Measurements from ENCODE around the gene ANTXRL. TPM values are rescaled to one million over a fixed set of nuclear protein-coding genes. Genes with fewer than 3 reads are reported as not detected.
"Not testable (repeated sequence)": the region's sequence is repeated elsewhere in the genome, so short reads cannot be mapped to it uniquely, and the experiment has no call there.

ANTXRL gene
- total and polyA plus RNA-seq, 7 donors: 0.06 TPM; not detected in 6

DNA sequence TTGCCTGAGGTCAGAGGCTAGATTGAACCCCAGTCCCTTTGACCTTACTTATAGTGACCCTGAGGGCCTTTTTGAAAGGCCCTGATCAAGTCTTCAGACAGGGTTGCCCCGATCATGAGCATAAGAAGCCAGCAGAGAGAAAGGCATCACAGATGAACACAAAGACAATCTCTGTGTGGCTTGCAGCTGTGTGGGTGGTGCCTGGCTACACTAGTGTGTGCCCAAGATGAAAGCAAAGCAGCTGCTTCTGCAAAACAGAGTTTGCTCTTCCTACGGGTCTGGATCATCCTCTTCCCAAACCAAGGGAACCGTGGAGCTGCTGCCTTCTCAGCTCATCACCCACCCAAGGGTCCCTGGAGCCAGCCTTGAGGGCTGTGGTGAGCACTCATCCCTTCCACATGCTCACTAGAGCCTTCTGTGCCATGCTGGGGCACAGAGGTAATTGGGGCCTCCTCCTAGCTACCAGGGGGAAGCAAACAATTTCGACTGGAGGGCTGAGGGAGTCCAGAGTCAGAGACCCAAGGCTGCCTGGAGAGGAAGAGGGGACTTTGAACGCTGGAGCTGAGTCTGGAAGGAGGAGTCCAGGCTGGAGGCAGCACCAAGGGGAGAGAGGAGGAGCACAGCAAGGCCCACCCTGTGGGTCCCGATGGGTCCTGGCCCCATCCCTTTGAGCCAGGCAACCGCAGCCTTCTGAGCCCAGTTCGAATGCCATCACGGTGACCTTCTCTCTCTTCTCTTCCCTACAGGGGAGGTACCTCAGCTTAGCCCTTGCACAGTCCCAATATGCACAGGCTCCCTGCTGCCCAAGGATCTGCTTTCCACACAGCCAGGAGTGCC lies 42.3 kb downstream of the ANTXRL start:
- Histone ChIP-seq H3K27ac (no peak overlapping the region), H3K27me3 (ENCODE audit: insufficient read depth in 3 of 3, low read length in 2 of 3) (no peaks in the 10 kb centered on the region), H3K36me3 (ENCODE audit: insufficient read depth in 1 of 2, low read depth in 1 of 2) (no peaks in the 10 kb centered on the region), H3K9me3 (no peaks in the 10 kb centered on the region), H3K4me3 (no peak overlapping the region), H3K4me1 (no peaks in the 10 kb centered on the region)
- TF ChIP-seq, protein P1, sequence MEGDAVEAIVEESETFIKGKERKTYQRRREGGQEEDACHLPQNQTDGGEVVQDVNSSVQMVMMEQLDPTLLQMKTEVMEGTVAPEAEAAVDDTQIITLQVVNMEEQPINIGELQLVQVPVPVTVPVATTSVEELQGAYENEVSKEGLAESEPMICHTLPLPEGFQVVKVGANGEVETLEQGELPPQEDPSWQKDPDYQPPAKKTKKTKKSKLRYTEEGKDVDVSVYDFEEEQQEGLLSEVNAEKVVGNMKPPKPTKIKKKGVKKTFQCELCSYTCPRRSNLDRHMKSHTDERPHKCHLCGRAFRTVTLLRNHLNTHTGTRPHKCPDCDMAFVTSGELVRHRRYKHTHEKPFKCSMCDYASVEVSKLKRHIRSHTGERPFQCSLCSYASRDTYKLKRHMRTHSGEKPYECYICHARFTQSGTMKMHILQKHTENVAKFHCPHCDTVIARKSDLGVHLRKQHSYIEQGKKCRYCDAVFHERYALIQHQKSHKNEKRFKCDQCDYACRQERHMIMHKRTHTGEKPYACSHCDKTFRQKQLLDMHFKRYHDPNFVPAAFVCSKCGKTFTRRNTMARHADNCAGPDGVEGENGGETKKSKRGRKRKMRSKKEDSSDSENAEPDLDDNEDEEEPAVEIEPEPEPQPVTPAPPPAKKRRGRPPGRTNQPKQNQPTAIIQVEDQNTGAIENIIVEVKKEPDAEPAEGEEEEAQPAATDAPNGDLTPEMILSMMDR (IDR thresholded peaks at IDR 0.05): no peak
- no peak for ATAC-seq
- intact Hi-C loops (cut with DNase I): loop anchor here in 1 of 2 donors (10.0 kb wide), 1 partner anchor 104 kb away; no protein-coding TSS in a partner anchor
- 48 to 68% (median 48%) methylated on average over 9 of the region's 9 CpGs for WGBS, 3 donors
- no peak for DNase-seq

DNA sequence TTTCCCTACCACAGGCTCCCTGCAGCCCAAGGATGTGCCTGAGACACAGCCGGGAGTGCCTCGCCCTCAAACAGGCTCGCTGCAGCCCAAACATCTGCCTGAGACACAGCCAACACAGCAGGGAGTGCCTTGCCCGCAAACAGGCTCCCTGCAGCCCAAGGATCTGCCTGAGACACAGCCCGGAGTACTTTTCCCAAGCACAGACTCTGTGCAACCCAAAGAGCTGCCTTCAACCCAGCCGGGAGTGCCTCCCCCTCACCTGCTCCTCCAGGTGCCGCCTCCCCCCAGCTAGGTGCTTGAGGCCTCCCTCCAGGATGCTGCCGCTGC lies 42.9 kb downstream of the ANTXRL start:
- no peak overlapping the region for H3K27ac ChIP-seq
- intact Hi-C loops (cut with DNase I): loop anchor here in 1 of 2 donors (10.0 kb wide), 1 partner anchor 105 kb away; no protein-coding TSS in a partner anchor
- H3K36me3 ChIP-seq (ENCODE audit: insufficient read depth in 1 of 2, low read depth in 1 of 2): no peaks in the 10 kb centered on the region
- H3K9me3 ChIP-seq: no peaks in the 10 kb centered on the region
- H3K4me3 ChIP-seq: no peak overlapping the region
- DNase-seq: no peak
- 47 to 66% (median 54%) methylated on average over 6 to 8 of the region's 8 CpGs for WGBS, 3 donors
- no peaks in the 10 kb centered on the region for H3K27me3 ChIP-seq (ENCODE audit: insufficient read depth in 3 of 3, low read length in 2 of 3)
- H3K4me1 ChIP-seq: no peaks in the 10 kb centered on the region
- ATAC-seq: no peak
- TF ChIP-seq, protein P1 (IDR thresholded peaks at IDR 0.05): no peak

DNA sequence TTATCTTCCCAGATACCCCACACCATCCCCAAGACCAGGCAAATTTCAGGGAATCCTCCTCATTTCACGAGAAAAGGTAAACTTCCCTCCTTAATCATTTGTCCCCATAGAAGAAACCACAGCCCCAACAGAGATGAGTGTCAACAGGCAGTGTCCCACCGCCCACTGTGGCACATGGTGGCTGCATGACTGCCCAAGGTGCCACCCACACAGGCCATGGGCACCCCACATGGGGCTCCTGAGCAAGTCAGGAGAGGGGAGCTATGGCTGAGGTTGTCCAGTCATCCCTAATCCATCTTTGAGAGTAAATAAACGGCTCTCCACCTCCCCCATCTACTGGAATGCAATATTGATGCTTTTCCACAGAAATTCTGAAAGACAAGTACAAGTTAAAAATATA lies 44.1 kb downstream of the ANTXRL start:
- Histone ChIP-seq H3K4me1 (no peaks in the 10 kb centered on the region), H3K36me3 (ENCODE audit: insufficient read depth in 1 of 2, low read depth in 1 of 2) (no peaks in the 10 kb centered on the region), H3K27ac (no peak overlapping the region), H3K9me3 (no peaks in the 10 kb centered on the region), H3K4me3 (no peak overlapping the region), H3K27me3 (ENCODE audit: insufficient read depth in 3 of 3, low read length in 2 of 3) (no peaks in the 10 kb centered on the region)
- WGBS, 3 donors: 87 to 88% (median 87%) methylated on average over 3 of the region's 3 CpGs
- intact Hi-C loops (cut with DNase I): no loop called here
- no peak for ATAC-seq
- TF ChIP-seq, protein P1 (IDR thresholded peaks at IDR 0.05): no peak
- DNase-seq: no peak

DNA sequence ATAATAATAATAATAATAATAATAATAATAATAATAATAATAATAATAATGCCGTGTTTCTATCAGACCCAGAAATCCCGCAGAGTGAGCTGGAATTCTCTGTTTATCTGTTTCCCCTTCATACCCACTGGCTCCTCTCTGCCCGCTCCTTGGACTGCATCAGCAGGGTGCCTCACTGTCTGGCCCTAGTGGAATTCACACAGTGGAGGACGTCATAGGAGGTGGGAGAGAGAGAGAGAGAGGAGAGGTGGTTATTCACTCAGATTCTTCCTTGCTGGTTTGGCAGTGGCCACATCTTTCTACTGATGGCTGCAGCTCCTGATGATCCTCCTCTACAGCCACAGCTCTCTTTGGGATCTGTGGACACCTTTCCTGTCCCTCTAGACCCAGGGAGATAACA lies 78.7 kb downstream of the ANTXRL start:
- H3K27ac ChIP-seq; H3K4me1 ChIP-seq; H3K9me3 ChIP-seq; intact Hi-C loops (cut with DNase I); ATAC-seq; H3K4me3 ChIP-seq; H3K36me3 ChIP-seq (ENCODE audit: insufficient read depth in 1 of 2, low read depth in 1 of 2); H3K27me3 ChIP-seq (ENCODE audit: insufficient read depth in 3 of 3, low read length in 2 of 3); DNase-seq: not testable (repeated sequence)
- WGBS, 3 donors: 50 to 96% (median 73%) methylated on average over 2 to 3 of the region's 4 CpGs

DNA sequence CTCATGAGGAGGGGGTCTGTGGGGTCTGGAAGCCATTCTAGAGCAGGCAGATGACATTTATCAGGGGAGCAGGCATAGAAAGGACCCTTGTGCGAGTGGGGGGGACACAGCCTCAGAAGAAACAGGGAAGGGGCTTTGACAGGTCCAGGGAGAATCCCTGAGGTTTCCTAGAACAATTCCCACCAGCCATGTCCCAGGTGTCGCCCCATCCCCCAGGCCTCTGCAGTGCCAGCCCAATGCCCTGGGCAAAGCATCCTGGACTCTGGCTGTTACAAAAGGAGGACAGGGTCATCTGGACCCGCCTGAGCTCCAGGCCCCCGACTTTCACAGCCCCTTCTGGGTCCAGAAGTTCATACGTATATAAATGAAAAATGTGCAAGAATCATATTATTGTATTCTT lies 80.4 kb downstream of the ANTXRL start:
- DNase-seq: not testable (repeated sequence)
- WGBS, 3 donors: 94% methylated on average over 2 of the region's 5 CpGs; no CpG with 5 or more reads in 2 of the 3 donors

DNA sequence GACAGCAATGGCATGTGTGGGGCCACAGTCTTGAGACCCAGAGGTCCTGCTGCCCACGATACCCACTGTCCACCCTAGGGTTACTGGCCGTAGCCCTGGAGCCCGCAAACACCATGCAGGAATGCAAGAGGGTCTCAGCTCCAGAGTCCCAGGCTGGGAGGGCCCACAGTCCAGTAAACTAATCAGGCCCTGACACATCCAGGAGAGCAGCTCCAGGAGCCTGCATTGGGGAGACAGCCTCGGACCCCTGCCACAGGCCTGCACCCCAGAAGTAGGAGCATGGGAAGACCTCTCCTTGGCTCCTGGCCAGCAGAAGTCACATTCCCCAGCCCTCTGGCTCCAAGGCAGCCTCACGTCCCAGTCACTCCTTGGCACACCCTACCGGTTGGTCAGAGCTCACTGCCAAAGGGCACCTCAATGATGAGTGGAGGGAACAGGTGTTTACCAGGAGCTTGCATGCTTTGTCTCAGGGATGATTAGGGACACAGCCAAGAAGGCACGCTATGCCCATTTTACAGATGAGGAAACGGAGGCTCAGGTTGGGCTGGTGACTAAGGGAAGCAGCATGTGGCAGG lies 81.0 kb downstream of the ANTXRL start:
- H3K4me3 ChIP-seq; DNase-seq; H3K36me3 ChIP-seq (ENCODE audit: insufficient read depth in 1 of 2, low read depth in 1 of 2); ATAC-seq; intact Hi-C loops (cut with DNase I); H3K9me3 ChIP-seq; H3K4me1 ChIP-seq; H3K27ac ChIP-seq; H3K27me3 ChIP-seq (ENCODE audit: insufficient read depth in 3 of 3, low read length in 2 of 3): not testable (repeated sequence)
- 64 to 72% (median 69%) methylated on average over 5 of the region's 8 CpGs for WGBS, 3 donors

More for the DNA sequence above, 80.4 kb downstream of the ANTXRL start:
- H3K27me3 ChIP-seq (ENCODE audit: insufficient read depth in 3 of 3, low read length in 2 of 3); H3K27ac ChIP-seq; ATAC-seq; H3K36me3 ChIP-seq (ENCODE audit: insufficient read depth in 1 of 2, low read depth in 1 of 2); H3K9me3 ChIP-seq; H3K4me3 ChIP-seq; H3K4me1 ChIP-seq; intact Hi-C loops (cut with DNase I): not testable (repeated sequence)

DNA sequence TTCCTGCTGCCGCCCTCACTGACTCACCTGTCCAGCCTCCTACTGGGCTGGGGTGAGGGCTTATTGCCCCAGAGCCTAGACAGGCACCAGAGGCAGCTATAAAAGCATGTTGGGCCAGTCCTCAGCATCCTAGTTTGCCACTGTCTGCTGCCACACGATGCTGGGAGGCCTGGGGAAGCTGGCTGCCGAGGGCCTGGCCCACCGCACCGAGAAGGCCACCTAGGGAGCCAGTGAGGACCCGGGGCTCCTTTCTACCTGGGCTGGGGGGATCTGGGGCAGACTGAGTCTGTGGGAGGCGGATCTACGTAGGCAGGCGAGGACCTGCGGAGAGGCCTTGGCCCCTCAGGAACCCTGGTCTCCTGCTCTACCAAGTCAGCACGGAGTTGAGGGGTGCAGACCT lies 82.2 kb downstream of the ANTXRL start:
- ATAC-seq; H3K4me1 ChIP-seq; DNase-seq; H3K9me3 ChIP-seq; intact Hi-C loops (cut with DNase I); H3K4me3 ChIP-seq; H3K36me3 ChIP-seq (ENCODE audit: insufficient read depth in 1 of 2, low read depth in 1 of 2); H3K27ac ChIP-seq; H3K27me3 ChIP-seq (ENCODE audit: insufficient read depth in 3 of 3, low read length in 2 of 3): not testable (repeated sequence)
- WGBS, 3 donors: 85 to 97% (median 92%) methylated on average over 5 to 10 of the region's 11 CpGs

DNA sequence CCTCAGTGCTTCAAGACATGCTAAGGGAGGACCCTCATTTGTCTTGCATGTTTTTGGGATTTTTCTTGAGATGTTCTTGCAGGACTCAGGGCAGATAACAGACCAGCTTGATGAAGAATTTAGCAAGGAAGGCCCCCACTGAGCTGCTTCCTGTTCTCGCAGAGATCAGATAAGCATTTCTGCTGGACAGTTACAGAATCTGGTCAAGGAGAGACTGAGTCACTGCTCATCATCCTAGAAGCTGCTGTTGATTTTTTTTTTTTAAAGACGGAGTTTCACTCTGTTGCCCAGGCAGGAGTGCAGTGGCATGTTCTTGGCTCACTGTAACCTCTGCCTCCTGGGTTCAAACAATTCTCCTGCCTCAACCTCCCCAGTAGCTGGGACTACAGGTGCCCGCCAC lies 87.6 kb downstream of the ANTXRL start:
- 72 to 86% (median 75%) methylated on average over 2 of the region's 3 CpGs for WGBS, 3 donors
- H3K27ac ChIP-seq; intact Hi-C loops (cut with DNase I); H3K36me3 ChIP-seq (ENCODE audit: insufficient read depth in 1 of 2, low read depth in 1 of 2); H3K27me3 ChIP-seq (ENCODE audit: insufficient read depth in 3 of 3, low read length in 2 of 3); DNase-seq; H3K4me1 ChIP-seq; H3K4me3 ChIP-seq; ATAC-seq; H3K9me3 ChIP-seq: not testable (repeated sequence)
